Thyroid gland (tissue), 4 donors: Measurements from ENCODE around the gene GSG1L.

Experiments
- POLR2A ChIP-seq, 2 donors: fragments of 450-650 bp; IDR thresholded peaks; one replicate each; pipeline ENCODE4 v1.6.1; 2017; ENCODE audit warnings: antibody characterized with exemption in 2 of 2, mild to moderate bottlenecking in 2 of 2, moderate library complexity in 1 of 2
- TF ChIP-seq, protein P1 (sequence below), 6 experiments: fragments of 200-600 bp in 3 of 6; fragments of 450-650 bp in 3 of 6; sonication (generic) in 3 of 6; IDR thresholded peaks; one replicate each; pipeline ENCODE4 v1.5.1; 2016 to 2019; ENCODE audit warnings: antibody characterized with exemption in 6 of 6, mild to moderate bottlenecking in 2 of 6, inconsistent platforms in 1 of 6, moderate library complexity in 1 of 6

DNA sequence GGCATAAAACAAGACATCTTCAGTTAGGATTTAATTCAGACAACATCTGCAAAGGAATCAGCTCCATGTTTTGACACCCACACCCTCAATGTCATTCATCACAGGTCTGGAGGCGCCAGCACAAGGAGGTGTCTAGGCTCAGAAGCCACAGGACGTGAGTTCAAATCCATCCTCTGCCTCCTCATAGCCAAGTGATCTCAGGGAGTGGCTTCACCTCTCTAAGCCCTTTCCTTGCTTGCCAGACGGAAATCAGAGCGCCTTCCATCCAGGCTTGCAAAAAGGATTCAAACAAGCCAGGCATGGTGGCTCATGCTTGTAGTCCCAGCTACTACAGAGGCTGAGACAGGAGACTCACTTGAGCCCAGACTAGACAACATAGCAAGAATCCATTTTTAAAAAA is 84.6 kb downstream of the GSG1L start:
- TF ChIP-seq, protein P1, sequence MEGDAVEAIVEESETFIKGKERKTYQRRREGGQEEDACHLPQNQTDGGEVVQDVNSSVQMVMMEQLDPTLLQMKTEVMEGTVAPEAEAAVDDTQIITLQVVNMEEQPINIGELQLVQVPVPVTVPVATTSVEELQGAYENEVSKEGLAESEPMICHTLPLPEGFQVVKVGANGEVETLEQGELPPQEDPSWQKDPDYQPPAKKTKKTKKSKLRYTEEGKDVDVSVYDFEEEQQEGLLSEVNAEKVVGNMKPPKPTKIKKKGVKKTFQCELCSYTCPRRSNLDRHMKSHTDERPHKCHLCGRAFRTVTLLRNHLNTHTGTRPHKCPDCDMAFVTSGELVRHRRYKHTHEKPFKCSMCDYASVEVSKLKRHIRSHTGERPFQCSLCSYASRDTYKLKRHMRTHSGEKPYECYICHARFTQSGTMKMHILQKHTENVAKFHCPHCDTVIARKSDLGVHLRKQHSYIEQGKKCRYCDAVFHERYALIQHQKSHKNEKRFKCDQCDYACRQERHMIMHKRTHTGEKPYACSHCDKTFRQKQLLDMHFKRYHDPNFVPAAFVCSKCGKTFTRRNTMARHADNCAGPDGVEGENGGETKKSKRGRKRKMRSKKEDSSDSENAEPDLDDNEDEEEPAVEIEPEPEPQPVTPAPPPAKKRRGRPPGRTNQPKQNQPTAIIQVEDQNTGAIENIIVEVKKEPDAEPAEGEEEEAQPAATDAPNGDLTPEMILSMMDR (IDR thresholded peaks at IDR 0.05) = no peak
- no peak for TF ChIP-seq POLR2A (IDR thresholded peaks at IDR 0.05)
